DMS53 (cell line): ENCODE results near the gene GPR153.

ENCODE experiments used
- DNase-seq: peaks from one replicate; lab custom pipeline; 2025; lab: John Stamatoyannopoulos, UW

GPR153 gene

GRCh38 chr1:6269720-6270400 is 9.0 kb upstream of the GPR153 start:
- DNase-seq, result no peak

GRCh38 chr1:6269296-6269695 is 8.4 kb upstream of the GPR153 start:
- DNase-seq, result no peak

GRCh38 chr1:6268415-6268814 is 7.5 kb upstream of the GPR153 start:
- DNase-seq, result no peak

GRCh38 chr1:6267686-6268322 is 6.9 kb upstream of the GPR153 start:
- no peak for DNase-seq

- no peak for DNase-seq
Observed at GRCh38 chr1:6266641-6267040, 5.7 kb upstream of the GPR153 start.

GRCh38 chr1:6265151-6265550 is 4.3 kb upstream of the GPR153 start:
- DNase-seq, result peak; percentile 61

- DNase-seq, result no peak
Observed at GRCh38 chr1:6263716-6264115, 2.8 kb upstream of the GPR153 start.

GRCh38 chr1:6262555-6263420 is 1.9 kb upstream of the GPR153 start:
- no peak for DNase-seq

- DNase-seq, result peak; percentile 44
Observed at GRCh38 chr1:6261615-6261995, 707 bp upstream of the GPR153 start.

GRCh38 chr1:6260433-6260934 is 414 bp downstream of the GPR153 start:
- peak; percentile 65 for DNase-seq

GRCh38 chr1:6259491-6260362 is 1.2 kb downstream of the GPR153 start:
- DNase-seq, result peak; percentile 73

GRCh38 chr1:6258675-6259074 is 2.2 kb downstream of the GPR153 start:
- DNase-seq, result peak; percentile 30

- no peak for DNase-seq
Observed at GRCh38 chr1:6257541-6258069, 3.3 kb downstream of the GPR153 start.

- DNase-seq, result no peak
Observed at GRCh38 chr1:6256645-6257044, 4.3 kb downstream of the GPR153 start.

- no peak for DNase-seq
Observed at GRCh38 chr1:6254691-6255090, 6.2 kb downstream of the GPR153 start.

- no peak for DNase-seq
Observed at GRCh38 chr1:6253380-6253779, 7.5 kb downstream of the GPR153 start.

- DNase-seq, result no peak
Observed at GRCh38 chr1:6252374-6252710, 8.6 kb downstream of the GPR153 start.

GRCh38 chr1:6251681-6252373 is 9.1 kb downstream of the GPR153 start:
- DNase-seq, result no peak

- DNase-seq, result no peak
Observed at GRCh38 chr1:6251233-6251632, 9.7 kb downstream of the GPR153 start.

GRCh38 chr1:6249739-6250689 is 10.9 kb downstream of the GPR153 start:
- DNase-seq, result peak; percentile 68
